HepG2 (cell line): Measurements from ENCODE around the gene NEK9. TPM values are rescaled to one million over a fixed set of nuclear protein-coding genes. Genes with fewer than 3 reads are reported as not detected.

Experiments
- HMGA1 ChIP-seq: sonication (generic); formaldehyde crosslinking; conservative IDR thresholded peaks from 2 replicates; pipeline ENCODE4 v1.4.0; 2020; ENCODE audit warnings: missing genetic modification reagents
- HNF4A ChIP-seq: sonication (generic); formaldehyde crosslinking; IDR thresholded peaks from 2 replicates; pipeline ENCODE4 v1.4.0; 2020; ENCODE audit warnings: missing genetic modification reagents
- NR2F6 ChIP-seq, 2 experiments: IDR thresholded peaks; 2 replicates each; pipeline ENCODE4 v1.6.1; 2016; ENCODE audit warnings: antibody characterized with exemption in 1 of 2, mild to moderate bottlenecking in 1 of 2
- POLR2A ChIP-seq, 2 experiments: IDR thresholded peaks; 2 replicates each; pipeline ENCODE4 v1.6.1; 2011; ENCODE audit warnings: low read depth in 2 of 2, low read length in 2 of 2, mild to moderate bottlenecking in 1 of 2, moderate library complexity in 1 of 2; ENCODE audit not compliant: insufficient read depth in 1 of 2
- RBM39 ChIP-seq: fragments of 200-400 bp; formaldehyde crosslinking; IDR thresholded peaks from one replicate; pipeline ENCODE4 v1.6.1; 2018; ENCODE audit warnings: antibody characterized with exemption, mild to moderate bottlenecking, low read depth, low read length; ENCODE audit not compliant: poor library complexity, severe bottlenecking
- SKIL ChIP-seq: sonication (generic); formaldehyde crosslinking; IDR thresholded peaks from 2 replicates; pipeline ENCODE4 v1.8.0; 2022; ENCODE audit warnings: missing genetic modification reagents, mild to moderate bottlenecking, moderate library complexity, borderline replicate concordance
- ZNF564 ChIP-seq: sonication (generic); formaldehyde crosslinking; IDR thresholded peaks from 2 replicates; pipeline ENCODE4 v1.8.1; 2023; ENCODE audit warnings: mild to moderate bottlenecking, missing genetic modification reagents
- ZNF709 ChIP-seq: sonication (generic); formaldehyde crosslinking; IDR thresholded peaks from 2 replicates; pipeline ENCODE4 v1.5.0; 2020; ENCODE audit warnings: mild to moderate bottlenecking, missing genetic modification reagents
- polyA plus RNA-seq, 8 experiments: library from polyadenylated mRNA; depleted of rRNA in 3 of 8; stranded (reverse) in 7 of 8; unstranded in 1 of 8; fragments of >200 nt; fragmentation: Illumina TruSeq in 4 of 8; extraction: Trizol in 4 of 8; gene quantifications; 2 replicates each; pipeline versions ENCODE4 v1.2.1 to v1.2.3, GENCODE V29; 2011 to 2016; ENCODE audit warnings: low read depth in 4 of 8, missing spikeins in 1 of 8, mixed read lengths in 1 of 8; ENCODE audit not compliant: insufficient read depth in 1 of 8
- total RNA-seq, 5 experiments: library from RNA; depleted of rRNA; stranded (reverse); fragments of >200 nt; fragmentation: Illumina TruSeq; extraction: Trizol; gene quantifications; 2 replicates each; pipeline ENCODE4 v1.2.3, GENCODE V29; 2016; ENCODE audit warnings: low read depth in 1 of 5
- TF ChIP-seq, protein P1 (sequence below): sonication (generic); formaldehyde crosslinking; IDR thresholded peaks from 2 replicates; pipeline ENCODE4 v1.5.1; 2020; ENCODE audit warnings: mild to moderate bottlenecking, missing genetic modification reagents, moderate library complexity
- TF ChIP-seq, protein P2 (sequence below): sonication (generic); formaldehyde crosslinking; IDR thresholded peaks from 2 replicates; pipeline ENCODE4 v1.4.0; 2020; ENCODE audit warnings: missing genetic modification reagents

The NEK9 gene
- total and polyA plus RNA-seq, 2 of the 13 experiments (the other 11 are each of a cell fraction or from before 2014, with no cell fraction given), result 16.5 to 27.3 TPM

- TF ChIP-seq HMGA1 (no peak), ZNF709 (peak; percentile 62; the same call in 1 of the 2 replicates), RBM39 (no peak), SKIL (CRISPR knock-in tag) (0 out of 2 replicates have a peak, but pooled peaks have one; percentile 26), HNF4A (no peak), NR2F6 (IDR thresholded peaks at IDR 0.05) (peak; percentile 13; the same call in 1 of the 2 replicates), NR2F6 (CRISPR knock-in tag; IDR thresholded peaks at IDR 0.05) (peak; percentile 63; the same call in 1 of the 2 replicates), POLR2A (IDR thresholded peaks at IDR 0.05; ENCODE audit: insufficient read depth in 1 of 2, low read depth in 2 of 2, low read length in 2 of 2) (peak in 1 of 2 experiments; percentile 42; a peak in 1 of 4 replicates), ZNF564 (CRISPR knock-in tag) (0 out of 2 replicates have a peak, but pooled peaks have one; percentile 30)
- TF ChIP-seq, protein P1, sequence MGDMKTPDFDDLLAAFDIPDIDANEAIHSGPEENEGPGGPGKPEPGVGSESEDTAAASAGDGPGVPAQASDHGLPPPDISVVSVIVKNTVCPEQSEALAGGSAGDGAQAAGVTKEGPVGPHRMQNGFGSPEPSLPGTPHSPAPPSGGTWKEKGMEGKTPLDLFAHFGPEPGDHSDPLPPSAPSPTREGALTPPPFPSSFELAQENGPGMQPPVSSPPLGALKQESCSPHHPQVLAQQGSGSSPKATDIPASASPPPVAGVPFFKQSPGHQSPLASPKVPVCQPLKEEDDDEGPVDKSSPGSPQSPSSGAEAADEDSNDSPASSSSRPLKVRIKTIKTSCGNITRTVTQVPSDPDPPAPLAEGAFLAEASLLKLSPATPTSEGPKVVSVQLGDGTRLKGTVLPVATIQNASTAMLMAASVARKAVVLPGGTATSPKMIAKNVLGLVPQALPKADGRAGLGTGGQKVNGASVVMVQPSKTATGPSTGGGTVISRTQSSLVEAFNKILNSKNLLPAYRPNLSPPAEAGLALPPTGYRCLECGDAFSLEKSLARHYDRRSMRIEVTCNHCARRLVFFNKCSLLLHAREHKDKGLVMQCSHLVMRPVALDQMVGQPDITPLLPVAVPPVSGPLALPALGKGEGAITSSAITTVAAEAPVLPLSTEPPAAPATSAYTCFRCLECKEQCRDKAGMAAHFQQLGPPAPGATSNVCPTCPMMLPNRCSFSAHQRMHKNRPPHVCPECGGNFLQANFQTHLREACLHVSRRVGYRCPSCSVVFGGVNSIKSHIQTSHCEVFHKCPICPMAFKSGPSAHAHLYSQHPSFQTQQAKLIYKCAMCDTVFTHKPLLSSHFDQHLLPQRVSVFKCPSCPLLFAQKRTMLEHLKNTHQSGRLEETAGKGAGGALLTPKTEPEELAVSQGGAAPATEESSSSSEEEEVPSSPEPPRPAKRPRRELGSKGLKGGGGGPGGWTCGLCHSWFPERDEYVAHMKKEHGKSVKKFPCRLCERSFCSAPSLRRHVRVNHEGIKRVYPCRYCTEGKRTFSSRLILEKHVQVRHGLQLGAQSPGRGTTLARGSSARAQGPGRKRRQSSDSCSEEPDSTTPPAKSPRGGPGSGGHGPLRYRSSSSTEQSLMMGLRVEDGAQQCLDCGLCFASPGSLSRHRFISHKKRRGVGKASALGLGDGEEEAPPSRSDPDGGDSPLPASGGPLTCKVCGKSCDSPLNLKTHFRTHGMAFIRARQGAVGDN (CRISPR knock-in tag), result peak; percentile 61
- TF ChIP-seq, protein P2, sequence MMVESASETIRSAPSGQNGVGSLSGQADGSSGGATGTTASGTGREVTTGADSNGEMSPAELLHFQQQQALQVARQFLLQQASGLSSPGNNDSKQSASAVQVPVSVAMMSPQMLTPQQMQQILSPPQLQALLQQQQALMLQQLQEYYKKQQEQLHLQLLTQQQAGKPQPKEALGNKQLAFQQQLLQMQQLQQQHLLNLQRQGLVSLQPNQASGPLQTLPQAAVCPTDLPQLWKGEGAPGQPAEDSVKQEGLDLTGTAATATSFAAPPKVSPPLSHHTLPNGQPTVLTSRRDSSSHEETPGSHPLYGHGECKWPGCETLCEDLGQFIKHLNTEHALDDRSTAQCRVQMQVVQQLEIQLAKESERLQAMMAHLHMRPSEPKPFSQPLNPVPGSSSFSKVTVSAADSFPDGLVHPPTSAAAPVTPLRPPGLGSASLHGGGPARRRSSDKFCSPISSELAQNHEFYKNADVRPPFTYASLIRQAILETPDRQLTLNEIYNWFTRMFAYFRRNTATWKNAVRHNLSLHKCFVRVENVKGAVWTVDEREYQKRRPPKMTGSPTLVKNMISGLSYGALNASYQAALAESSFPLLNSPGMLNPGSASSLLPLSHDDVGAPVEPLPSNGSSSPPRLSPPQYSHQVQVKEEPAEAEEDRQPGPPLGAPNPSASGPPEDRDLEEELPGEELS, result peak; percentile 59; the same call in 1 of the 2 replicates
Measured at GRCh38 chr14:75147423-75148071, 20.7 kb upstream of the NEK9 start (continued).
